ENCODE measurements around the gene MMEL1.

MMEL1 gene

DNA sequence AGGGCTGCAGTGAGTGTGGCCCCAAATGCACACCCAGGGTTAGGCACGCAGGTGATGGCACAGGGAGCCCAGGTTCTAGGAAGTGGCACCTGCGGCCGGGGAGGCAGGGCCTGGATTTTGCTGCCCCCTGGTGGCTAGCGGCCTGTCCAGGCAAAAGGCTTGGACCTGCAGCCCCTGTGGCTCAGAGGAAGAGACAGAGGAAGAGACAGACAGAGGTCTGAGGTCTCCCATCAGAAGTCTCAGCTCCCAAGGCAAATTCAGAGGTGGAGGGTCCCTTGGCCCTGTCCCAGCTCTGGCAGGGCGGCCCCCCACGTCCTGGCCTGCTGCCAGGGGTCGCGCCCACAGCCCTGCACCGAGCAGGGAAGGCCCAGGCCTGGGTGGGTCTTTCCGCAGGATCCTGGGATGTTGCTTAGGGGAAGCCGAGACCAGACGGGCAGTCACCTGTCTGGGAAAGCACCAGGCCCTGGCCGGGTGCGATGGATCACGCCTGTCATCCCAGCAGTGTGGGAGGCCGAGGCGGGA, 84.7 kb downstream of the MMEL1 start:
- no peak overlapping the region for H3K4me3 ChIP-seq (ENCODE audit: low read depth, low read length)
- H3K4me1 ChIP-seq (ENCODE audit: control insufficient read depth, insufficient read depth, low read length), result no peaks in the 10 kb centered on the region; the same call in 1 of the 2 replicates
- H3K36me3 ChIP-seq (ENCODE audit: control insufficient read depth in 2 of 2, insufficient read depth in 1 of 2, low read length in 2 of 2), result no peaks in the 10 kb centered on the region
- no peak overlapping the region for H3K27ac ChIP-seq (ENCODE audit: extremely low read depth, low read depth, low read length)
- H3K9me3 ChIP-seq (ENCODE audit: control insufficient read depth, insufficient read depth, low read depth, low read length), result no peaks in the 10 kb centered on the region
- ChIA-PET CTCF (interaction anchor here (0.8 to 3.8 kb wide), 14 partner anchors 13 to 232 kb away, joined by 3 to 31 read pairs (median 4); partner anchors contain the start of genes PANK4 and PEX10), POLR2A (interaction anchor here (2.9 kb wide), 1 partner anchor 22 kb away, joined by 33 read pairs; the partner anchor contains the start of gene PANK4)
- TF ChIP-seq, protein P1, sequence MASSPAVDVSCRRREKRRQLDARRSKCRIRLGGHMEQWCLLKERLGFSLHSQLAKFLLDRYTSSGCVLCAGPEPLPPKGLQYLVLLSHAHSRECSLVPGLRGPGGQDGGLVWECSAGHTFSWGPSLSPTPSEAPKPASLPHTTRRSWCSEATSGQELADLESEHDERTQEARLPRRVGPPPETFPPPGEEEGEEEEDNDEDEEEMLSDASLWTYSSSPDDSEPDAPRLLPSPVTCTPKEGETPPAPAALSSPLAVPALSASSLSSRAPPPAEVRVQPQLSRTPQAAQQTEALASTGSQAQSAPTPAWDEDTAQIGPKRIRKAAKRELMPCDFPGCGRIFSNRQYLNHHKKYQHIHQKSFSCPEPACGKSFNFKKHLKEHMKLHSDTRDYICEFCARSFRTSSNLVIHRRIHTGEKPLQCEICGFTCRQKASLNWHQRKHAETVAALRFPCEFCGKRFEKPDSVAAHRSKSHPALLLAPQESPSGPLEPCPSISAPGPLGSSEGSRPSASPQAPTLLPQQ (tag by site-specific recombination; IDR thresholded peaks at IDR 0.05), result no peak
- TF ChIP-seq, protein P2, sequence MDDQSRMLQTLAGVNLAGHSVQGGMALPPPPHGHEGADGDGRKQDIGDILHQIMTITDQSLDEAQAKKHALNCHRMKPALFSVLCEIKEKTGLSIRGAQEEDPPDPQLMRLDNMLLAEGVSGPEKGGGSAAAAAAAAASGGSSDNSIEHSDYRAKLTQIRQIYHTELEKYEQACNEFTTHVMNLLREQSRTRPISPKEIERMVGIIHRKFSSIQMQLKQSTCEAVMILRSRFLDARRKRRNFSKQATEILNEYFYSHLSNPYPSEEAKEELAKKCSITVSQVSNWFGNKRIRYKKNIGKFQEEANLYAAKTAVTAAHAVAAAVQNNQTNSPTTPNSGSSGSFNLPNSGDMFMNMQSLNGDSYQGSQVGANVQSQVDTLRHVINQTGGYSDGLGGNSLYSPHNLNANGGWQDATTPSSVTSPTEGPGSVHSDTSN (CRISPR knock-in tag; IDR thresholded peaks at IDR 0.05), result no peak
- TF ChIP-seq ZNF621 (tag by site-specific recombination; IDR thresholded peaks at IDR 0.05) (no peak), GLIS1 (tag by site-specific recombination; IDR thresholded peaks at IDR 0.05) (no peak), ZBTB7A (tag by site-specific recombination; IDR thresholded peaks at IDR 0.05; ENCODE audit: low read depth) (no peak), ZNF514 (tag by site-specific recombination; IDR thresholded peaks at IDR 0.05) (no peak), ZNF138 (tag by site-specific recombination; IDR thresholded peaks at IDR 0.05; ENCODE audit: borderline replicate concordance) (no peak), ZNF19 (tag by site-specific recombination; IDR thresholded peaks at IDR 0.05; ENCODE audit: low read depth) (no peak), ZNF184 (tag by site-specific recombination; IDR thresholded peaks at IDR 0.05) (no peak), WT1 (tag by site-specific recombination; IDR thresholded peaks at IDR 0.05) (no peak), ZNF2 (tag by site-specific recombination; IDR thresholded peaks at IDR 0.05) (0 out of 2 replicates have a peak, but pooled peaks have one; percentile 33), ZNF768 (tag by site-specific recombination; IDR thresholded peaks at IDR 0.05) (no peak), ZBTB20 (tag by site-specific recombination; IDR thresholded peaks at IDR 0.05) (0 out of 2 replicates have a peak, but pooled peaks have one; percentile 6), SCRT2 (tag by site-specific recombination; IDR thresholded peaks at IDR 0.05) (no peak), HOXC10 (CRISPR knock-in tag; IDR thresholded peaks at IDR 0.05) (no peak), TRIM28 (IDR thresholded peaks at IDR 0.05; ENCODE audit: borderline replicate concordance, low read length) (0 out of 2 replicates have a peak, but pooled peaks have one; percentile 32), ZNF423 (tag by site-specific recombination; IDR thresholded peaks at IDR 0.05) (no peak), ZSCAN23 (tag by site-specific recombination; IDR thresholded peaks at IDR 0.05) (no peak), ZNF391 (tag by site-specific recombination; IDR thresholded peaks at IDR 0.05; ENCODE audit: borderline replicate concordance, low read depth) (no peak)
- TF ChIP-seq, protein P3, sequence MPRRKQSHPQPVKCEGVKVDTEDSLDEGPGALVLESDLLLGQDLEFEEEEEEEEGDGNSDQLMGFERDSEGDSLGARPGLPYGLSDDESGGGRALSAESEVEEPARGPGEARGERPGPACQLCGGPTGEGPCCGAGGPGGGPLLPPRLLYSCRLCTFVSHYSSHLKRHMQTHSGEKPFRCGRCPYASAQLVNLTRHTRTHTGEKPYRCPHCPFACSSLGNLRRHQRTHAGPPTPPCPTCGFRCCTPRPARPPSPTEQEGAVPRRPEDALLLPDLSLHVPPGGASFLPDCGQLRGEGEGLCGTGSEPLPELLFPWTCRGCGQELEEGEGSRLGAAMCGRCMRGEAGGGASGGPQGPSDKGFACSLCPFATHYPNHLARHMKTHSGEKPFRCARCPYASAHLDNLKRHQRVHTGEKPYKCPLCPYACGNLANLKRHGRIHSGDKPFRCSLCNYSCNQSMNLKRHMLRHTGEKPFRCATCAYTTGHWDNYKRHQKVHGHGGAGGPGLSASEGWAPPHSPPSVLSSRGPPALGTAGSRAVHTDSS (tag by site-specific recombination; IDR thresholded peaks at IDR 0.05), result 0 out of 2 replicates have a peak, but pooled peaks have one; percentile 11
- TF ChIP-seq, protein P4, sequence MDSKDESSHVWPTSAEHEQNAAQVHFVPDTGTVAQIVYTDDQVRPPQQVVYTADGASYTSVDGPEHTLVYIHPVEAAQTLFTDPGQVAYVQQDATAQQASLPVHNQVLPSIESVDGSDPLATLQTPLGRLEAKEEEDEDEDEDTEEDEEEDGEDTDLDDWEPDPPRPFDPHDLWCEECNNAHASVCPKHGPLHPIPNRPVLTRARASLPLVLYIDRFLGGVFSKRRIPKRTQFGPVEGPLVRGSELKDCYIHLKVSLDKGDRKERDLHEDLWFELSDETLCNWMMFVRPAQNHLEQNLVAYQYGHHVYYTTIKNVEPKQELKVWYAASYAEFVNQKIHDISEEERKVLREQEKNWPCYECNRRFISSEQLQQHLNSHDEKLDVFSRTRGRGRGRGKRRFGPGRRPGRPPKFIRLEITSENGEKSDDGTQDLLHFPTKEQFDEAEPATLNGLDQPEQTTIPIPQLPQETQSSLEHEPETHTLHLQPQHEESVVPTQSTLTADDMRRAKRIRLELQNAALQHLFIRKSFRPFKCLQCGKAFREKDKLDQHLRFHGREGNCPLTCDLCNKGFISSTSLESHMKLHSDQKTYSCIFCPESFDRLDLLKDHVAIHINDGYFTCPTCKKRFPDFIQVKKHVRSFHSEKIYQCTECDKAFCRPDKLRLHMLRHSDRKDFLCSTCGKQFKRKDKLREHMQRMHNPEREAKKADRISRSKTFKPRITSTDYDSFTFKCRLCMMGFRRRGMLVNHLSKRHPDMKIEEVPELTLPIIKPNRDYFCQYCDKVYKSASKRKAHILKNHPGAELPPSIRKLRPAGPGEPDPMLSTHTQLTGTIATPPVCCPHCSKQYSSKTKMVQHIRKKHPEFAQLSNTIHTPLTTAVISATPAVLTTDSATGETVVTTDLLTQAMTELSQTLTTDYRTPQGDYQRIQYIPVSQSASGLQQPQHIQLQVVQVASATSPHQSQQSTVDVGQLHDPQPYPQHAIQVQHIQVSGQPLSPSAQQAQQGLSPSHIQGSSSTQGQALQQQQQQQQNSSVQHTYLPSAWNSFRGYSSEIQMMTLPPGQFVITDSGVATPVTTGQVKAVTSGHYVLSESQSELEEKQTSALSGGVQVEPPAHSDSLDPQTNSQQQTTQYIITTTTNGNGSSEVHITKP (tag by site-specific recombination; IDR thresholded peaks at IDR 0.05), result no peak
- TF ChIP-seq, protein P5, sequence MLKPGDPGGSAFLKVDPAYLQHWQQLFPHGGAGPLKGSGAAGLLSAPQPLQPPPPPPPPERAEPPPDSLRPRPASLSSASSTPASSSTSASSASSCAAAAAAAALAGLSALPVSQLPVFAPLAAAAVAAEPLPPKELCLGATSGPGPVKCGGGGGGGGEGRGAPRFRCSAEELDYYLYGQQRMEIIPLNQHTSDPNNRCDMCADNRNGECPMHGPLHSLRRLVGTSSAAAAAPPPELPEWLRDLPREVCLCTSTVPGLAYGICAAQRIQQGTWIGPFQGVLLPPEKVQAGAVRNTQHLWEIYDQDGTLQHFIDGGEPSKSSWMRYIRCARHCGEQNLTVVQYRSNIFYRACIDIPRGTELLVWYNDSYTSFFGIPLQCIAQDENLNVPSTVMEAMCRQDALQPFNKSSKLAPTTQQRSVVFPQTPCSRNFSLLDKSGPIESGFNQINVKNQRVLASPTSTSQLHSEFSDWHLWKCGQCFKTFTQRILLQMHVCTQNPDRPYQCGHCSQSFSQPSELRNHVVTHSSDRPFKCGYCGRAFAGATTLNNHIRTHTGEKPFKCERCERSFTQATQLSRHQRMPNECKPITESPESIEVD (tag by site-specific recombination; IDR thresholded peaks at IDR 0.05), result no peak
- TF ChIP-seq, protein P6, sequence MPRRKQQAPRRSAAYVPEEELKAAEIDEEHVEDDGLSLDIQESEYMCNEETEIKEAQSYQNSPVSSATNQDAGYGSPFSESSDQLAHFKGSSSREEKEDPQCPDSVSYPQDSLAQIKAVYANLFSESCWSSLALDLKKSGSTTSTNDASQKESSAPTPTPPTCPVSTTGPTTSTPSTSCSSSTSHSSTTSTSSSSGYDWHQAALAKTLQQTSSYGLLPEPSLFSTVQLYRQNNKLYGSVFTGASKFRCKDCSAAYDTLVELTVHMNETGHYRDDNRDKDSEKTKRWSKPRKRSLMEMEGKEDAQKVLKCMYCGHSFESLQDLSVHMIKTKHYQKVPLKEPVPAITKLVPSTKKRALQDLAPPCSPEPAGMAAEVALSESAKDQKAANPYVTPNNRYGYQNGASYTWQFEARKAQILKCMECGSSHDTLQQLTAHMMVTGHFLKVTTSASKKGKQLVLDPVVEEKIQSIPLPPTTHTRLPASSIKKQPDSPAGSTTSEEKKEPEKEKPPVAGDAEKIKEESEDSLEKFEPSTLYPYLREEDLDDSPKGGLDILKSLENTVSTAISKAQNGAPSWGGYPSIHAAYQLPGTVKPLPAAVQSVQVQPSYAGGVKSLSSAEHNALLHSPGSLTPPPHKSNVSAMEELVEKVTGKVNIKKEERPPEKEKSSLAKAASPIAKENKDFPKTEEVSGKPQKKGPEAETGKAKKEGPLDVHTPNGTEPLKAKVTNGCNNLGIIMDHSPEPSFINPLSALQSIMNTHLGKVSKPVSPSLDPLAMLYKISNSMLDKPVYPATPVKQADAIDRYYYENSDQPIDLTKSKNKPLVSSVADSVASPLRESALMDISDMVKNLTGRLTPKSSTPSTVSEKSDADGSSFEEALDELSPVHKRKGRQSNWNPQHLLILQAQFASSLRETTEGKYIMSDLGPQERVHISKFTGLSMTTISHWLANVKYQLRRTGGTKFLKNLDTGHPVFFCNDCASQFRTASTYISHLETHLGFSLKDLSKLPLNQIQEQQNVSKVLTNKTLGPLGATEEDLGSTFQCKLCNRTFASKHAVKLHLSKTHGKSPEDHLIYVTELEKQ (tag by site-specific recombination; IDR thresholded peaks at IDR 0.05; ENCODE audit: borderline replicate concordance), result no peak
- TF ChIP-seq, protein P7, sequence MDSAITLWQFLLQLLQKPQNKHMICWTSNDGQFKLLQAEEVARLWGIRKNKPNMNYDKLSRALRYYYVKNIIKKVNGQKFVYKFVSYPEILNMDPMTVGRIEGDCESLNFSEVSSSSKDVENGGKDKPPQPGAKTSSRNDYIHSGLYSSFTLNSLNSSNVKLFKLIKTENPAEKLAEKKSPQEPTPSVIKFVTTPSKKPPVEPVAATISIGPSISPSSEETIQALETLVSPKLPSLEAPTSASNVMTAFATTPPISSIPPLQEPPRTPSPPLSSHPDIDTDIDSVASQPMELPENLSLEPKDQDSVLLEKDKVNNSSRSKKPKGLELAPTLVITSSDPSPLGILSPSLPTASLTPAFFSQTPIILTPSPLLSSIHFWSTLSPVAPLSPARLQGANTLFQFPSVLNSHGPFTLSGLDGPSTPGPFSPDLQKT (IDR thresholded peaks at IDR 0.05; ENCODE audit: borderline replicate concordance, low read depth, low read length), result no peak
